A673 (cell line): Measurements from ENCODE around the gene CYP2A7. TPM values are rescaled to one million over a fixed set of nuclear protein-coding genes. Genes with fewer than 3 reads are reported as not detected.
"Not testable (repeated sequence)": the region's sequence is repeated elsewhere in the genome, so short reads cannot be mapped to it uniquely, and the experiment has no call there.

Experiments used
- BruUV-seq: library from RNA; stranded (reverse); fragments of 400-500 nt; replicated peaks from 2 replicates; lab custom pipeline; 2021; lab: Mats Ljungman, UMichigan
- CTCF ChIA-PET: fragments of 300-600 bp; sonication (Branson Sonifier 250); formaldehyde crosslinking; loops from one replicate; lab custom pipeline; 2022; ENCODE audit warnings: antibody characterized with exemption; lab: Charles Lee
- POLR2A ChIA-PET: fragments of 300-600 bp; sonication (Branson Sonifier 250); formaldehyde crosslinking; loops from one replicate; lab custom pipeline; 2022; ENCODE audit warnings: antibody characterized with exemption; ENCODE audit not compliant: low non-redundant PET; lab: Charles Lee
- DNase-seq: peaks from one replicate; pipeline ENCODE4 v3.0.0-alpha.2; 2015; ENCODE audit warnings: low spot score
- H3K27ac ChIP-seq: fragments of 200-600 bp; sonication (generic); 2 replicates; pipeline ENCODE4 v1.5.1; 2016; ENCODE audit warnings: mixed run types, low read depth, mild to moderate bottlenecking, mixed read lengths, antibody characterized with exemption, low read length; ENCODE audit not compliant: poor library complexity, severe bottlenecking
- H3K27me3 ChIP-seq: fragments of 200-600 bp; sonication (generic); replicated peaks from 2 replicates; pipeline ENCODE4 v1.6.1; 2017; ENCODE audit warnings: mixed run types, low read depth, mild to moderate bottlenecking, mixed read lengths, antibody characterized with exemption, low read length; ENCODE audit not compliant: insufficient read depth, poor library complexity
- H3K36me3 ChIP-seq: fragments of 200-600 bp; sonication (generic); 2 replicates; pipeline ENCODE4 v1.6.1; 2016; ENCODE audit warnings: mixed run types, mild to moderate bottlenecking, mixed read lengths, antibody characterized with exemption, low read length; ENCODE audit not compliant: insufficient read depth, poor library complexity, severe bottlenecking
- H3K4me1 ChIP-seq: fragments of 200-600 bp; sonication (generic); 2 replicates; pipeline ENCODE4 v1.6.1; 2017; ENCODE audit warnings: mixed run types, mild to moderate bottlenecking, mixed read lengths, antibody characterized with exemption, low read length; ENCODE audit not compliant: insufficient read depth, poor library complexity, severe bottlenecking
- H3K4me3 ChIP-seq: fragments of 200-600 bp; sonication (generic); 2 replicates; pipeline ENCODE4 v1.5.1; 2016; ENCODE audit warnings: low read depth, mixed run types, mild to moderate bottlenecking, mixed read lengths, low read length; ENCODE audit not compliant: poor library complexity, severe bottlenecking
- H3K9me3 ChIP-seq: fragments of 200-600 bp; sonication (generic); 2 replicates; pipeline ENCODE4 v1.6.1; 2016; ENCODE audit warnings: mixed run types, low read depth, mild to moderate bottlenecking, mixed read lengths, antibody characterized with exemption, low read length; ENCODE audit not compliant: poor library complexity, severe bottlenecking
- EZH2 ChIP-seq: fragments of 200-600 bp; sonication (generic); IDR thresholded peaks from 2 replicates; pipeline ENCODE4 v1.6.1; 2017; ENCODE audit warnings: borderline replicate concordance, low read depth, mild to moderate bottlenecking, mixed read lengths, antibody characterized with exemption, low read length; ENCODE audit not compliant: poor library complexity, severe bottlenecking
- intact Hi-C: fragments of 100-400 bp; cut with micrococcal nuclease; formaldehyde crosslinking; loops from one replicate; pipeline ENCODE4 v1.10.0; 2022; ENCODE audit not compliant: unreplicated experiment
- total RNA-seq: library from RNA; stranded (reverse); gene quantifications from 2 replicates; pipeline ENCODE4 v1.2.3, GENCODE V29; 2021
- TF ChIP-seq, protein P1 (sequence below): fragments of 300-800, 200-600 bp; sonication (generic); conservative IDR thresholded peaks from 2 replicates; pipeline ENCODE4 v1.5.1; 2017; ENCODE audit warnings: low read depth, mild to moderate bottlenecking, antibody characterized with exemption, low read length, moderate library complexity, mixed read lengths

Gene CYP2A7
- total RNA-seq, 1 experiment from 2014 or later, result not detected

DNA sequence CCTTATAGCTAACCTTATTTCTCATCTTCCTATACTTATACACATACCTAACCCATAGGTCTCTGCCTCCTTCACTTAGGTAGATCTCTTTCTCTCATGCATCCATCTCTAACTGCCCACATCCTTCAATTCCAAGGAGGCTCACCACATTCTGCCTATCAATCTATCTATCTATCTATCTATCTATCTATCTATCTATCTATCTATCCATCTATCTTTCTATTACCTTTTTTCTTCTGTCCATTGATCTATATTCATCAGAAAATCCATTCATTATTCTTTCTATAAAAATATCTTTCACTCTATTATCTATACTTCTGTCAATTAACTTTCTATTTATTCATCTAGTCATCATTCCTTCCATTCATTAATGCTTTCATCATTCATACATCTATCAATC lies 11.1 kb upstream of the CYP2A7 start:
- Histone ChIP-seq H3K36me3 (no peaks in the 10 kb centered on the region), H3K27me3 (peaks cover 21% of the 10 kb centered on the region), H3K4me3 (no peak overlapping the region), H3K27ac (no peak overlapping the region), H3K9me3 (no peaks in the 10 kb centered on the region), H3K4me1 (no peaks in the 10 kb centered on the region)
- ChIA-PET CTCF (no interaction called here), POLR2A (no interaction called here)
- TF ChIP-seq, protein P1, sequence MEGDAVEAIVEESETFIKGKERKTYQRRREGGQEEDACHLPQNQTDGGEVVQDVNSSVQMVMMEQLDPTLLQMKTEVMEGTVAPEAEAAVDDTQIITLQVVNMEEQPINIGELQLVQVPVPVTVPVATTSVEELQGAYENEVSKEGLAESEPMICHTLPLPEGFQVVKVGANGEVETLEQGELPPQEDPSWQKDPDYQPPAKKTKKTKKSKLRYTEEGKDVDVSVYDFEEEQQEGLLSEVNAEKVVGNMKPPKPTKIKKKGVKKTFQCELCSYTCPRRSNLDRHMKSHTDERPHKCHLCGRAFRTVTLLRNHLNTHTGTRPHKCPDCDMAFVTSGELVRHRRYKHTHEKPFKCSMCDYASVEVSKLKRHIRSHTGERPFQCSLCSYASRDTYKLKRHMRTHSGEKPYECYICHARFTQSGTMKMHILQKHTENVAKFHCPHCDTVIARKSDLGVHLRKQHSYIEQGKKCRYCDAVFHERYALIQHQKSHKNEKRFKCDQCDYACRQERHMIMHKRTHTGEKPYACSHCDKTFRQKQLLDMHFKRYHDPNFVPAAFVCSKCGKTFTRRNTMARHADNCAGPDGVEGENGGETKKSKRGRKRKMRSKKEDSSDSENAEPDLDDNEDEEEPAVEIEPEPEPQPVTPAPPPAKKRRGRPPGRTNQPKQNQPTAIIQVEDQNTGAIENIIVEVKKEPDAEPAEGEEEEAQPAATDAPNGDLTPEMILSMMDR, result no peak
- TF ChIP-seq EZH2, result no peak
- intact Hi-C loops, result no loop called here
- no TSS peak for BruUV-seq
- DNase-seq, result no peak

DNA sequence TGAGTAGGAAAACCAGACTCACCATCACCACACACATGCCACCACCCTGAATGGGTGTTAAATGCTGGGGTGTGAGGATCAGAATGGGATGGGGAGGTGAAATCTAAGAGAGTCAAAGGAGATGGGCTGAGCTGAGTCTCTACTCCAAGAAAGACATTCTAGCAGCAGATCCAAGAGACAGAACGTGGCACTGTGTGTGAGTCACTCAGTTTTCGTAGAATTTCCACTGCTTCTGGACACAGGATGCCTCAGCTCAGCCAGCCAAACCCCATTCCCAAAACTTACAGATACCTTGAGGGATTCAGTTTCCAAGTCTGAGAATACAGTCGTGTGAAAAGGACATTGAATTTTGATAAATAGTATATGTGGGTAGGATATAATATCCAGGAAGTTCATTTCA lies 7.3 kb upstream of the CYP2A7 start:
- POLR2A ChIA-PET, result no interaction called here
- Histone ChIP-seq H3K27ac (no peak overlapping the region), H3K4me1 (no peaks in the 10 kb centered on the region), H3K4me3 (no peak overlapping the region), H3K9me3 (no peaks in the 10 kb centered on the region), H3K27me3 (peaks cover 21% of the 10 kb centered on the region), H3K36me3 (no peaks in the 10 kb centered on the region)
- intact Hi-C loops, result no loop called here
- TF ChIP-seq, protein P1, result no peak
- TF ChIP-seq EZH2, result no peak
- no TSS peak for BruUV-seq
- DNase-seq, result no peak
- CTCF ChIA-PET, result no interaction called here

- H3K4me1 ChIP-seq, result no peaks in the 10 kb centered on the region
- DNase-seq, result no peak
- intact Hi-C loops, result no loop called here
- no peaks in the 10 kb centered on the region for H3K9me3 ChIP-seq
- H3K36me3 ChIP-seq, result no peaks in the 10 kb centered on the region
- BruUV-seq, result no TSS peak
- CTCF ChIA-PET, result no interaction called here
- no peak overlapping the region for H3K4me3 ChIP-seq
- POLR2A ChIA-PET, result no interaction called here
- peaks cover 18% of the 10 kb centered on the region for H3K27me3 ChIP-seq
- TF ChIP-seq, protein P1, result no peak
- no peak for TF ChIP-seq EZH2
- H3K27ac ChIP-seq, result no peak overlapping the region
Observed at GRCh38 chr19:40888191-40888590, 6.2 kb upstream of the CYP2A7 start.

DNA sequence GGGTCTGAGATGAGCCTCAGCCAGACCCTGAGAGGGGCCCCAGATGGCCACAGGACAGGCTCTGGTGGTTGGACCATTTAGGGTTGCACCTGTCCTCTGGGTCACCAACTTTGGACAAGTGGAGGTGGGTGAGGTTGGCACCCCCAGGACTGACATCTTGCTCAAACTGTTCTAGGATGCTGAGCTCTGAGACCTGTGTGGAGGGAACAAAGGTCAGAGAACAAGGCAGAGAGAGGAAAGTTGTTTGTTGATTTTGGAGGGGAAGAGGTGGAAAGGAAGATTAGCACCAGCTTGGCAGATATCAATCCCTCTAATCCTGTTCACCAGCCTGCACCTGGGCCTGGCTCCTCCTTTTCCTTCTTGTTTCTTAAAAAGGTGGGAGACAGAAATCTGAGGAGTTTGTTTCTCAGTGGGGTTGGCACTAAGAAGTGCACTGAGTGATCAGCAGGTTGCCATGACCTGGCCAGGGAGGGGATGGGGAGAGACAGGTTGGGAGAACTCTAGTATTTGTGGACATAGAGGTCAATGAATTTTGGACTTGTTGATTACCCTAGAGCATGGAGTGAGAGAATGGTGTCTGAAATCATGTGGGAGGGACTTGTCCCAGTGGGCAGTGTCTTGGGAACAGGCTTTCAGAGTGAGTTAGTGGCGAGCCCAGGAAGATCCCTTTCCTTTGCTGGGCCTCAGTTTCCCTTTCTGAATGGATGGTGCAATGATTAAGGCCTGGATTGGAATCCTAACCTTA lies 2.3 kb upstream of the CYP2A7 start:
- H3K4me3 ChIP-seq, DNase-seq, H3K4me1 ChIP-seq, H3K27me3 ChIP-seq, H3K36me3 ChIP-seq, H3K27ac ChIP-seq, CTCF ChIA-PET, intact Hi-C loops, BruUV-seq, POLR2A ChIA-PET, H3K9me3 ChIP-seq: not testable (repeated sequence)

- H3K4me3 ChIP-seq, intact Hi-C loops, CTCF ChIA-PET, H3K27ac ChIP-seq, BruUV-seq, POLR2A ChIA-PET, H3K27me3 ChIP-seq, H3K36me3 ChIP-seq, H3K9me3 ChIP-seq, DNase-seq, H3K4me1 ChIP-seq: not testable (repeated sequence)
Observed at GRCh38 chr19:40879349-40879748, 2.7 kb downstream of the CYP2A7 start.
